ENCODE measurements around the gene CADPS. TPM values are rescaled to one million over a fixed set of nuclear protein-coding genes. Genes with fewer than 3 reads are reported as not detected.

CADPS gene
- total and polyA plus RNA-seq, 2 experiments from 2014 or later, result 49.2 to 63.8 TPM

DNA sequence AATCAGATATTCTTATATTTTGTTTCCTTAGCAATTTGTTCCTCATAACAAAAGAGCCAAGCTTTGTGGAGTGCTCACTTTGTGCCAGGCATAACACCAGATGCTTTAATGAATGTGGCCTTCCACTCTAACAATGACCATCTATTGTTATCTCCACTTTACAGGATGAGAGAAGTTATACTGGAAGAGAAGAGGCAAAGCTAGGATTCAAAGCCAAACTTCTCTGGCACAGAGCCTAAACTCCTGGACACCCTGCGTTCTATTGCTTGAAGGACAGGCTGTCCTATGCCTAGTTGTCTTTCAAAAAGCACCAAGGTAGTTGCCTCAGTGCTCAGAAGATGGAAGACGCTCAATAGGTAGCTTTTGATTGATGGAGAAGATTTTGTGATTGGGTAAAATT lies 378.7 kb downstream of the CADPS start:
- no peak for DNase-seq (ENCODE audit: low read depth in 1 of 2, low spot score in 1 of 2)
- Histone ChIP-seq H3K27ac (no peak overlapping the region), H3K4me1 (ENCODE audit: low read depth) (no peaks in the 10 kb centered on the region), H3K27me3 (no peaks in the 10 kb centered on the region), H3K36me3 (no peaks in the 10 kb centered on the region), H3K4me3 (no peak overlapping the region), H3K9me3 (ENCODE audit: low read depth) (no peaks in the 10 kb centered on the region)
- TF ChIP-seq, protein P1, sequence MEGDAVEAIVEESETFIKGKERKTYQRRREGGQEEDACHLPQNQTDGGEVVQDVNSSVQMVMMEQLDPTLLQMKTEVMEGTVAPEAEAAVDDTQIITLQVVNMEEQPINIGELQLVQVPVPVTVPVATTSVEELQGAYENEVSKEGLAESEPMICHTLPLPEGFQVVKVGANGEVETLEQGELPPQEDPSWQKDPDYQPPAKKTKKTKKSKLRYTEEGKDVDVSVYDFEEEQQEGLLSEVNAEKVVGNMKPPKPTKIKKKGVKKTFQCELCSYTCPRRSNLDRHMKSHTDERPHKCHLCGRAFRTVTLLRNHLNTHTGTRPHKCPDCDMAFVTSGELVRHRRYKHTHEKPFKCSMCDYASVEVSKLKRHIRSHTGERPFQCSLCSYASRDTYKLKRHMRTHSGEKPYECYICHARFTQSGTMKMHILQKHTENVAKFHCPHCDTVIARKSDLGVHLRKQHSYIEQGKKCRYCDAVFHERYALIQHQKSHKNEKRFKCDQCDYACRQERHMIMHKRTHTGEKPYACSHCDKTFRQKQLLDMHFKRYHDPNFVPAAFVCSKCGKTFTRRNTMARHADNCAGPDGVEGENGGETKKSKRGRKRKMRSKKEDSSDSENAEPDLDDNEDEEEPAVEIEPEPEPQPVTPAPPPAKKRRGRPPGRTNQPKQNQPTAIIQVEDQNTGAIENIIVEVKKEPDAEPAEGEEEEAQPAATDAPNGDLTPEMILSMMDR (IDR thresholded peaks at IDR 0.05; ENCODE audit: low read depth, low read length), result no peak

DNA sequence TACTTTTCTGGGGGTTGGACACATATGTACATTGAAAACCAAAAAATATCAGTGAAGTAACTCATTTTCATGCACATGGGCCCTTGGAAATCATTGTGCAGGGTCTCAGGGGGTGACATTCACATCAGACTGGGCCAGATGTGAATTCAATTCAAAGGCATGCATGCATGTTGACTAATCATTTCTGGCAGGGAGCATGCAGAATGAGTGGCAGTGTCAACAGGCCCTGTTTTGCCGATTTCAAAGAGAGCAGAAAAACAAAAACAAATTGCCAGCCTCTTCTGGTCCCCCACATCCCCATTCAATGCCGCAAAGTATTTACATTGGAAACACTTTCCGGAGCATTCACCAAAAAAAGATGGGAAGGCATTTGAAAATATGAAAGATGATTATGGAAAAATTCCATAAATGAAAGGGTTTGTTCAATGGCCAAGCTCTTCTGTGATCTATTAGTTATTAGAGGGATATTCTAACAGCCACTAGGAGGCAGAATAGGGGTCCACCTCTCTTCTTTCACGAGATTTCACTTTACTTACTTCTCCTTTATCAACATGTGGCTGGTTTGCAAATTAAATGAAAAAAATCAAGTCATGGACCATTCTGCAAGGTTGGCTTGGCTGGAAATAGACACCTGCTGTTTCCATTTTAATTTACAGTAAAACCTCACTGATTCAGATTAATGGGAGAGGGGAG lies 382.0 kb downstream of the CADPS start:
- Histone ChIP-seq H3K36me3 (no peaks in the 10 kb centered on the region), H3K27me3 (no peaks in the 10 kb centered on the region), H3K4me3 (no peak overlapping the region), H3K9me3 (ENCODE audit: low read depth) (no peaks in the 10 kb centered on the region), H3K27ac (no peak overlapping the region), H3K4me1 (ENCODE audit: low read depth) (no peaks in the 10 kb centered on the region)
- no peak for DNase-seq (ENCODE audit: low read depth in 1 of 2, low spot score in 1 of 2)
- TF ChIP-seq, protein P1 (IDR thresholded peaks at IDR 0.05; ENCODE audit: low read depth, low read length), result peak; percentile 25

DNA sequence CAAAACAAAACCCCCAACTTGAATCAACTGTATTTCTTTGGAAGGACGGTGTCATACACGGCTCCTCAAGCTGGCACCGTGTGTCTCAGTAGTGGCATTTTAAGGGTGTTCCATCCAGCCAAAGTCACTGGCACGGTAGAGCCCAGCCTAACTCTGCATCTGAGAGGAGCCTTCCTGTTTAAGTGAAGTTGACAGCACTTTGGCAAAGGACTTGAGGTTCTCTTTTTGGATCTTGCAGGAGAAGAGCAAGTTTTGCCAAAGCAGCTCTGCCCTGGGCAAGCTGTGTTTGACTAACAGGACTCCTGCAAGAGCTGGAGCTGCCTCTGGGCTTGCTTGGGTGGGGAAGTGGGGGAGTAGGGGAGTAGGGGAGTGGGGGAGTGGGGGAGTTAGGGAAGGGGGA lies 392.3 kb downstream of the CADPS start:
- no peak for DNase-seq (ENCODE audit: low read depth in 1 of 2, low spot score in 1 of 2)
- H3K4me3 ChIP-seq, result no peak overlapping the region
- H3K4me1 ChIP-seq (ENCODE audit: low read depth), result no peaks in the 10 kb centered on the region
- H3K27me3 ChIP-seq, result no peaks in the 10 kb centered on the region
- H3K9me3 ChIP-seq (ENCODE audit: low read depth), result no peaks in the 10 kb centered on the region
- peaks cover 4% of the 10 kb centered on the region for H3K36me3 ChIP-seq
- TF ChIP-seq, protein P1 (IDR thresholded peaks at IDR 0.05; ENCODE audit: low read depth, low read length), result no peak
- no peak overlapping the region for H3K27ac ChIP-seq

DNA sequence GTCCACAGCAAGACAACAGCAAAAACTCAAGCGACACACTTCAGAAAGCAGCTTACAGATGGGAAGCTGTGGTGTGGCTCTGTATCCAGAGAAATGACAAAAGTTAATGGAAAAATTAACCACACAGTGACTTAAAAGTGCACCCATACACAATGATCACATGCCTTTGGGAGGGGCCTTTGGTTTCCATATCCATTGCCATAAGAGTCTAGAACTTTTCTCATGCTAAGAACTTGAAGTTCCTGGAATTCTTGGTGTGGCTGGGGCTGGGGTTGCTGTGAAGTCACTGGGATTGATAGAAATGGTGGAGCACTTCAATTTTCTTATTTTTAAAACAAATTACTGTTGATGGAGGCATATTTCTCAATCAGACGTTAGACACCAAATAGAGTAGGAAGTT lies 393.3 kb downstream of the CADPS start:
- Histone ChIP-seq H3K4me1 (ENCODE audit: low read depth) (no peaks in the 10 kb centered on the region), H3K9me3 (ENCODE audit: low read depth) (no peaks in the 10 kb centered on the region), H3K36me3 (peaks cover 12% of the 10 kb centered on the region), H3K27ac (no peak overlapping the region), H3K4me3 (no peak overlapping the region), H3K27me3 (no peaks in the 10 kb centered on the region)
- TF ChIP-seq, protein P1 (IDR thresholded peaks at IDR 0.05; ENCODE audit: low read depth, low read length), result no peak
- no peak for DNase-seq (ENCODE audit: low read depth in 1 of 2, low spot score in 1 of 2)

DNA sequence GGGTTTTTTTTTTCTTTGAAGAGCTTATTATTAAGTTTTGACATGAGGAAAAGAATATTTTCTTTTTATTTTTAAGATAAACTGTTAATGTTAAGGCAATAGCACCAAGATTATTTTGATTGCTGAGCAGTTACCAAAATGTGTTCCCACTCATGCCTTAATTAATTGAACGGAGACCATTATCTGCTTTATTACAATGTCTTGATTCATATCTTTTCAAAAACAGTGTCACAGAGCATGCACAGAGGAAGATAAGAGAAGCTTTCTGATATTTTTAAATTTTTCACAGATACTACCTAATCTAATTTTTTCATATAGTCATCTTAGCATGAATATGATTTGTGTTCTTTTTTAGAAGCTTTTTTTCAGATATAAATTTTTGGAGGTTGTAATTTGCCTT lies 395.2 kb downstream of the CADPS start:
- Histone ChIP-seq H3K9me3 (ENCODE audit: low read depth) (no peaks in the 10 kb centered on the region), H3K27me3 (no peaks in the 10 kb centered on the region), H3K36me3 (peaks cover 19% of the 10 kb centered on the region), H3K27ac (no peak overlapping the region), H3K4me1 (ENCODE audit: low read depth) (no peaks in the 10 kb centered on the region), H3K4me3 (no peak overlapping the region)
- TF ChIP-seq, protein P1 (IDR thresholded peaks at IDR 0.05; ENCODE audit: low read depth, low read length), result no peak
- no peak for DNase-seq (ENCODE audit: low read depth in 1 of 2, low spot score in 1 of 2)
